GM18502 (cell line): ENCODE results near the gene HOXA3.

Experiments used
- ATAC-seq: cut with Tn5 transposase; IDR thresholded peaks from one replicate; pipeline ENCODE4 v1.9.1; 2021; ENCODE audit warnings: mild to moderate bottlenecking; ENCODE audit not compliant: unreplicated experiment, poor library complexity

Gene HOXA3

GRCh38 chr7:27151931-27152815, at the start of gene HOXA3:
HOXA3 (minus strand) TSS chr7:27152583; CDS start chr7:27110640, 41,943 bp downstream.
- ATAC-seq: no peak

GRCh38 chr7:27201580-27202017, 49.2 kb upstream of the HOXA3 start:
- ATAC-seq: no peak

GRCh38 chr7:27200761-27201579, 48.6 kb upstream of the HOXA3 start:
- no peak for ATAC-seq

- no peak for ATAC-seq
Measured at GRCh38 chr7:27199849-27200760, 47.7 kb upstream of the HOXA3 start, which contains the start of gene HOXA13. HOXA13 (minus strand) TSS chr7:27200091; CDS start chr7:27200077, 14 bp downstream.

GRCh38 chr7:27198871-27199801, 46.8 kb upstream of the HOXA3 start:
- no peak for ATAC-seq

GRCh38 chr7:27198138-27198841, 45.9 kb upstream of the HOXA3 start:
- no peak for ATAC-seq

- no peak for ATAC-seq
Measured at GRCh38 chr7:27197137-27198042, 45.0 kb upstream of the HOXA3 start.

GRCh38 chr7:27196287-27196767, 43.9 kb upstream of the HOXA3 start:
- no peak for ATAC-seq

GRCh38 chr7:27194686-27195379, 42.5 kb upstream of the HOXA3 start:
- no peak for ATAC-seq

GRCh38 chr7:27194002-27194352, 41.6 kb upstream of the HOXA3 start:
- no peak for ATAC-seq

GRCh38 chr7:27193335-27194001, 41.1 kb upstream of the HOXA3 start:
- no peak for ATAC-seq

GRCh38 chr7:27192546-27193334, 40.4 kb upstream of the HOXA3 start:
- no peak for ATAC-seq

- no peak for ATAC-seq
Measured at GRCh38 chr7:27191833-27192545, 39.6 kb upstream of the HOXA3 start.

GRCh38 chr7:27191161-27191731, 38.9 kb upstream of the HOXA3 start:
- ATAC-seq: no peak
